ENCODE results near the gene CPN1. TPM values are rescaled to one million over a fixed set of nuclear protein-coding genes. Genes with fewer than 3 reads are reported as not detected.
"Not testable (repeated sequence)": the region's sequence is repeated elsewhere in the genome, so short reads cannot be mapped to it uniquely, and the experiment has no call there.

Gene CPN1
- total RNA-seq = not detected in 2 replicates
- long read RNA-seq = 0 reads

GRCh38 chr10:100081075-100082001, at the start of gene CPN1:
TSS of gene CPN1 (minus strand) at chr10:100081869. CDS start at chr10:100081625, 244 bp downstream.
- Mint-ChIP-seq H3K4me1 (no peaks in the 10 kb centered on the region), H3K36me3 (ENCODE audit: low read depth) (no peaks in the 10 kb centered on the region), H3K4me3 (no peak within 1 kb of the TSS), H3K27ac (ENCODE audit: unreplicated experiment) (no peak within 1 kb of the TSS), H3K9me3 (no peaks in the 10 kb centered on the region), H3K27me3 (ENCODE audit: low read depth) (peaks cover 9% of the 10 kb centered on the region)
- no peak for TF ChIP-seq CTCF (conservative IDR thresholded peaks at IDR 0.05)
- no peak for DNase-seq (ENCODE audit: low read depth, low spot score)

GRCh38 chr10:100130831-100131230, 49.2 kb upstream of the CPN1 start:
- no peak overlapping the region for H3K27ac Mint-ChIP-seq (ENCODE audit: unreplicated experiment)
- H3K4me1 Mint-ChIP-seq = peaks cover 3% of the 10 kb centered on the region
- H3K9me3 Mint-ChIP-seq = peaks cover 5% of the 10 kb centered on the region
- no peak overlapping the region for H3K4me3 Mint-ChIP-seq
- TF ChIP-seq CTCF (conservative IDR thresholded peaks at IDR 0.05) = no peak
- DNase-seq (ENCODE audit: low read depth, low spot score) = no peak
- no peaks in the 10 kb centered on the region for H3K36me3 Mint-ChIP-seq (ENCODE audit: low read depth)
- H3K27me3 Mint-ChIP-seq (ENCODE audit: low read depth) = no peaks in the 10 kb centered on the region

- Mint-ChIP-seq H3K4me3 (no peak overlapping the region), H3K9me3 (no peaks in the 10 kb centered on the region), H3K36me3 (ENCODE audit: low read depth) (no peaks in the 10 kb centered on the region), H3K4me1 (peaks cover 3% of the 10 kb centered on the region), H3K27me3 (ENCODE audit: low read depth) (no peaks in the 10 kb centered on the region), H3K27ac (ENCODE audit: unreplicated experiment) (no peak overlapping the region)
- no peak for DNase-seq (ENCODE audit: low read depth, low spot score)
- TF ChIP-seq CTCF (conservative IDR thresholded peaks at IDR 0.05) = no peak
Observed at GRCh38 chr10:100129424-100129823, 47.8 kb upstream of the CPN1 start.

GRCh38 chr10:100128951-100129350, 47.3 kb upstream of the CPN1 start:
- DNase-seq (ENCODE audit: low read depth, low spot score) = no peak
- no peaks in the 10 kb centered on the region for H3K36me3 Mint-ChIP-seq (ENCODE audit: low read depth)
- no peak for TF ChIP-seq CTCF (conservative IDR thresholded peaks at IDR 0.05)
- H3K27me3 Mint-ChIP-seq (ENCODE audit: low read depth) = no peaks in the 10 kb centered on the region
- H3K4me3 Mint-ChIP-seq = no peak overlapping the region
- peaks cover 3% of the 10 kb centered on the region for H3K4me1 Mint-ChIP-seq
- no peaks in the 10 kb centered on the region for H3K9me3 Mint-ChIP-seq
- no peak overlapping the region for H3K27ac Mint-ChIP-seq (ENCODE audit: unreplicated experiment)

GRCh38 chr10:100125335-100125734, 43.7 kb upstream of the CPN1 start:
- H3K9me3 Mint-ChIP-seq = not testable (repeated sequence)

GRCh38 chr10:100124097-100124496, 42.4 kb upstream of the CPN1 start:
- Mint-ChIP-seq H3K9me3 (no peaks in the 10 kb centered on the region), H3K27me3 (ENCODE audit: low read depth) (peaks cover 3% of the 10 kb centered on the region), H3K4me1 (peaks cover 3% of the 10 kb centered on the region), H3K27ac (ENCODE audit: unreplicated experiment) (no peak overlapping the region), H3K4me3 (no peak overlapping the region), H3K36me3 (ENCODE audit: low read depth) (no peaks in the 10 kb centered on the region)
- no peak for DNase-seq (ENCODE audit: low read depth, low spot score)
- TF ChIP-seq CTCF (conservative IDR thresholded peaks at IDR 0.05) = no peak

More at GRCh38 chr10:100125335-100125734, 43.7 kb upstream of the CPN1 start:
- not testable (repeated sequence) for H3K27me3 Mint-ChIP-seq (ENCODE audit: low read depth); H3K4me1 Mint-ChIP-seq; H3K4me3 Mint-ChIP-seq; H3K27ac Mint-ChIP-seq (ENCODE audit: unreplicated experiment); H3K36me3 Mint-ChIP-seq (ENCODE audit: low read depth); DNase-seq (ENCODE audit: low read depth, low spot score)
